Activated naive CD4-positive, alpha-beta T cell treated with anti-CD3 and anti-CD28 coated beads, Interleukin-2, amount 50 U/mL, for 16 hours (primary cell): ENCODE measurements around the gene CEP131.

ENCODE experiments used
- DNase-seq: peaks from one replicate; pipeline ENCODE4 v3.0.0-alpha.2; 2020

The CEP131 gene

DNA sequence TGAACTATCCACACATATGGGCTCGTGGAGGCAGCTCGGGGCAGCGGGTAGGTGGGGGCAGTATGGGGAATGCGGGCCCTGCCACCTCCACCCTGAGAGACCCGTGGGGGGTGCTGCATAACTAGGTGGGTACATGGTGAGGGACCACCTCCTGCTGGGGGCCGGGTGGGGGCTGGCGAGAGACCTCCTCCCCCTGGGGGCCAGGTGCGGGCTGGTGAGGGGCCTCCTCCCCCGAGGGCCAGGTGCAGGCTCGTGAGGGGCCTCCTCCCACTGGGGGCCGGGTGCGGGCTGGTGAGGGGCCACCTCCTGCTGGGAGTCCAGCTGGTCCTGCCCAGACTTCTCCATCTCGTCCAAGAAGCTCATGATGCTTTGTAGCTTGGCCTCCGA lies 25.4 kb downstream of the CEP131 start:
- no peak for DNase-seq

- no peak for DNase-seq
These were observed 26.0 kb downstream of the CEP131 start for GRCh38 chr17:81196505-81197408.

GRCh38 chr17:81195941-81196495 lies 26.7 kb downstream of the CEP131 start:
- DNase-seq, result no peak

DNA sequence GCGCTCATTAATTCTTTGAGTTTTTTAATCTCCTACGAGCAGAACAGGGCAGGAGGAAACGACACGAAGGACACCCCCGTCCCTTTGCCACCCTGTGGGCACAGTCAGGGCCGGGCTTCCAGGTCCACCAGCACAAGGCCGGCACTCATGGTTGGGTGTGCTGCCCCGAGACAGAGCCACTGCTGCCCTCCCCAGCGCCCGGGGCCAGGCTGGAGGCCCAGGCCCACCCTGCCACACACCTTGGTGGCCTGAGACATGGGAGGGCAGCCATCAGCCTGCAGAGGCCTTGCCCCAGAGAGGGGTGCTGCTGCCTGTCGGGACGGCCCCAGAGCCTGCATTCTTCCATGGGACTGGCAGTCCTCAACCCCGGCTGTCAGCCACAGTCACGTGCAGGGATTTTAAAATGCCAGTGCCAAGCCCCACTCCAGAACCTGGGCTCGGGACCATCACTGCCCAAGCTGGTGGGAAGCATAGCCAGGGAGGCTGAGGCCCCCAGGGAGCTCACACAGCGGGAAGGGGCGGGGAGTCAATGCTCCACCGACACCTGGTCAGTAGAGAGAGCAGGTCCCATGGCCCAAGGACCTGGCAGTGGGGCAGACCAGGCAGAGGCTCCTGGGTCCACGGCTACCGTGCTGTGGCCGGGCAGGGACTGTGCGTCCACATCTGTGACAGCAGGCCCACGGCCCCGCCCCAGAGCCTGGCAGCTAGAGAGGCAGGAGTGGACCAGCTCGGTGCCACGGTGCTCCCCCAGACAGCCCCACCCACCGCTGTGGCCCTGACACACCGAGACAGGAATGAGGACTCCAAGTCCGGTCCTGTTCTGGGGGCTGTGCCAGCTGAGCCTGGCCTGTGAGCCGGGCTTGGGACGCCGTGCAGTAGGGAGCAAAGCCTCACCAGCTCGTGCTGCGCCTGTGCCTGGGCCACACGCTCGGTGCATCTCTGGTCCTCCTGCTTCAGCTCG lies 27.5 kb downstream of the CEP131 start:
- no peak for DNase-seq

GRCh38 chr17:81194225-81194760 lies 28.5 kb downstream of the CEP131 start:
- no peak for DNase-seq

DNA sequence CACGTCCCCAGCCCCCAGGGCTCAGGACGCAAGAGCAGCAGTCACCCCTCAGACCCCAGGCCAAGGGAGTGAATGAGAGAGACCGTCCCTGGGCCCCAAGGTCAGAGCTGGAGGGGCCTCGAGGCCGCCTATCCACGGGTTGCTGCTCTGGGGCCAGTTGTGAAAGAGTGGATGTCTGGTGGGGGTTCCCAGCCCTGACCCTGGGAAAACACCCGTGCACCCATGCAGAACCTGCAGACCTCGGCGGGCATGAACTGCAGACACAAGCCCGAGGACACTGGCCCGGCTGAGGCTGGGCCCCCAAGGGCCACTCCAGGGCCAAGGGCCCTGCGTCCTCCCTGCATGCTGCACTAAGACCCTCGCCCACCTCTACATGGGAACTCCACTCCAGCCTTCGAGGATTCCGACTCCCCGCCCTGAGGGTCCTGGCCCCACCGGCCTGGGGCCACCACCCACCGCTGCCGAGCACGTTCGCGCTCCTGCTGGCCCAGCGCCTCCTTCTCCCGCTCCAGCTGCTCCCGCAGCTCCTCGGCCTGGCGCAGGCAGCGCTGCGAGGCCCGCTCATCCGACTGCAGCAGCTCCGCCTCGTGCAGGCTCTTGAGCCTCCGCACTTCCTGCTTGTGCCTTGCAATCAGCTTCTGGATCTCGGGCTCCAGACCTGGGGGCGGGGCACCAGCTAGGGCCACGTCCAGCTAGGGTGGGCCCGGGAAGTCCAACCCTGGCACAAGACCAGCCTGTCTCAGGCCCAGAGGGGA lies 29.1 kb downstream of the CEP131 start:
- DNase-seq, result no peak

- DNase-seq, result no peak
These were observed 29.7 kb downstream of the CEP131 start for GRCh38 chr17:81193051-81193410.

DNA sequence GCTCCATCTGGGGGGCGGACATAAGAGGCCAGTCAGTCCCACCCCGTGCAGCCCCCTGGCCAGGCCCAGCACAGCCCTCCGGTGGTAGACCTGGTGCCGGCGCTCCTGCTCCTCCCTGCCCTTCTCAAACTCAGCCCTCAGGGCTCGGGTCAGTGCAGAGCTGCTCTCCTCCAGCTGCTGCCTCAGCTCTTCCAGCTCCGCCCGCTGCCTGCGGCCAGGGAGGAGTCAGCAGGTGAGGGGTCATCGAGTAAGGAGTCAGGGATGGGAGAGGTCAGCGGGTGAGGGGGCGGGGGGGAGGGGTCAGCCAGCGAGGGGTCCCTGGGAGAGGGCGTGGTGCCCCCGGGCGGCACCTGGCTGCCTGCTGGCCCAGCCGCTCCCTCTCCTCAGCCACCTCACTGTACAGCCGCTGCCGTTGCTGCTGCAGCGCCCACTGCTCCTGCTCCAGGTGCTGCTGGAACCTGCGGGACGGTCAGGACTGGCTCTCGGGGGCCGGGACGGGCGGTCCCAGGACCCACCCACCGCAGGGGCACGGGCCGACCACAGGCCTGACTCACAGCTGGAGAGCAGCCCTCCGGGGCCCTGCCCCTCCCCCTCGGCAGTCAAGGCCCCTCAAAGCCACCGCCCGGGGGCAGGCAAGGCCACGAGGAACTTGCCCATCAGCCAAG lies 30.2 kb downstream of the CEP131 start:
- DNase-seq, result no peak

DNA sequence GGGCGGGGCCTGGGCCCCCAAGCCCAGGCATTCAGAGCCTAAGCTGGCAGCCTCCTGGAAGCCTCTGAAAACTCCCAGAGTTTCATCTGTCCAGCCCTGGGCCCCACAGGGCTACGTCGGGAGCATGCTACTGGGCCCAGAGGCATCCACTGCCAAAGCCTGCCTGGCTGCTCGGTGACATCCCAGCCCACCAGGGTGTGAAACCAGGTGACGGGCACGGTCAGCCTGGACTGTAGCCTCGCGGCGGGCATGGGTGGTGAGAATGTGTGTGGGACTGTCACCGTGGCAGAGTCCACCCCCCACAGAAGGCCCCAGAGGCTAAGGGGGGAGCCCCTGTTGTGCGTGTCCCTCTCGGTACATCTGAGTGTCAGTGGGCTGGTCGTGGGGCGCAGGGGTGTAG lies 31.1 kb downstream of the CEP131 start:
- DNase-seq, result no peak

DNA sequence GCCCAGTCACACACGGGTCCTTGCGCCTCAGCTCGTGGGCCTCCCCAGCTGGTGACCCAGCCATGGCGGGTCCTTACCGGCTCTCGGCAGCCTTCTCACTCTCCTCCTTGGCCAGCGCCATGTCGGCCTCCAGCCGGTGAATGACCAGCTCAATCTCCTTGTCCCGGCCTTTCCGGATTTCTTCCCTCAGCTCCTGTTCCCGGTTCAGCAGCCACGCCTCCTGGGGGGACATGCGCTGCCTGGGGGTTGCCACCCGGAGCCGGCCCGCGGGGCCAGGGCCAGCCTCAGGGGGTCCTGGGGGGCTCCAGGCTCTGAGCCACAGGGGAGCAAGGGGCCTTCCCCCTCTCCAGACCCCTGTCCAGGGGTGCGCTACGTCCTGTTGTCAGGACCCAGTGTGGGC lies 31.6 kb downstream of the CEP131 start:
- DNase-seq, result no peak

- DNase-seq, result no peak
These were observed 32.2 kb downstream of the CEP131 start for GRCh38 chr17:81190591-81190990.

DNA sequence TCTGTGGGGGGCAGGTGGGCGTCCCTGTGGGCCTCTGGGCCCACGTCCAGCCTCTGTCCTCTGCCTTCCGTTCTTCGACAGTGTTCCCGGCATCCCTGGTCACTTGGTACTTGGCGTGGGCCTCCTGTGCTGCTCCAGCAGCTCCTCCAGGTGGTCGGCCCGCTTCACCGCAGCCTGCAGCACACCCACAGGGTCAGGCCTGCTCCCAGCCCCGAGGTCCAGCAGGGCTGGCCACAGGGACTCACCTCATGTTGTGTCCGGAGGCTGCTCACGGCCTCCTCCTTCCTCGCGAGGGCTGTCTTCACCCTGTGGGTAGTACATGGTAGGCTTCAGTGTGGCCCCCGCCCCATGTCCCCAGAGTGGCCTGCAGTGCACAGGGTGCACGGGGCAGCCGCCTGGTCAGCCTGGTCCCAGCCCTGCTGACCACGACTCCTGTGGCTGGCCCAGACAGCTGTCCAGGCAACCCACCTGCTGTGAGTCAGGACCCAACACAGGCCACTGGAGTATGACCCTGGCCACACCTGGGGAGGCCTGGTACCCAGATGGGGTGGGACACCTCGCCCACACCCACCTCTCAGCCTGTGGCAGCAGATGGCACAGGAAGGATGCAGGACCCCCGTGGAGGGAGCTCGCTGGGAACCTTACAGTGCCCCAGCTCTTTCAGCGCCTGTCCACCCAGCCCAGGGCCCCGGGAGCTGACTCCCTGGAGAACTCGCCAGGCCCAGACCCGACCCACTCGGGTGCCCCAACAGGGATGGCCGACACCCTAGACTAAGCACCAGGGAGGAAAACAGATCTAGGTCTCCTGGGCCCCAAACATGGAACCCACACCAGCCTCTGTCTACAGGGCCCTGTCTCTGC lies 32.9 kb downstream of the CEP131 start:
- DNase-seq, result no peak

- DNase-seq, result no peak
These were observed 33.7 kb downstream of the CEP131 start for GRCh38 chr17:81189016-81189415.

GRCh38 chr17:81188491-81188840 lies 34.3 kb downstream of the CEP131 start:
- DNase-seq, result no peak

DNA sequence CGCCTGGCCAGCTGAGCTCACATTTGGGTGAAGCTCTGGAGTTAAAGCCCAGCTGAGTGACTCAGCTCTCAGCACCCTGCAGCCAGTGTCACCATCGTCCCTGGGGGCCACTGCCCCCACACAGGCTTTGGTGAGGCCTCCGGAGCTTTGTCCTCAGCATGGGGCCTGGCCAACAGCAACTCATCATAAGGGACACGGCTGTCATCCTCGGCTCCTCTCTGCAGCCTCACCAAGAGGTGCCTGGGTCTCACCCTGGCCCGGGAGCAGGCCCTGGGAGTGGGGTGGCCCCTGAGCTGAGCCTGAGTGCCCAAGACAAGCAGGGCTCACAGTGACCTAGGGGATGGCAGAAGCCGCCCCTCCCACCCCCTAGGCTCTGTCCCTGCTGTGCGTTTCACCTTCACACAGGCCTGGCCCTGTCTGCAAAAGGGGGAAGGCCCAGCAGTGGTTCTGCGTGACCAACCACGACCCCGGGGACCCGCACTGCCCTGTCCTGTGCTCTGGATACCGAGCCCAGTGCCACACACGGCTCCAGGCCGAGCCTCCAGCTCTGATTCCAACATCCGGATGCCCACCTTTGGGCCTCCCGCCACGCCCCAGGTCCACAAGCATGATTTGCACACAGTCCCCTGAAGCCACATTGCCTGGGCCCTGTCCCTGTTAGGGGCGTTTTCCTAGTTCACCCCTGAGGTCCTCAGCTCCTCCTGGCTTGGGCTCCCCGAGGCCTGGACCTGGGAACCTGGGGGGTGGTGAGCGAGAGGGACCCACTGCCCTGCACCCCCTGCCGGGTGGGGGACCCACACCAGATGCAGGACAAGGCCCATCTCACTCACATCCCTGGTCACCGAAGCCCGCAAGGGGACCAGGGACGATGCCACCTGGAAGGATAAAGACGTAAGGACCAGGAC lies 34.9 kb downstream of the CEP131 start:
- DNase-seq, result no peak

GRCh38 chr17:81187120-81187519 lies 35.6 kb downstream of the CEP131 start:
- DNase-seq, result no peak

GRCh38 chr17:81186203-81186602 lies 36.6 kb downstream of the CEP131 start:
- no peak for DNase-seq

DNA sequence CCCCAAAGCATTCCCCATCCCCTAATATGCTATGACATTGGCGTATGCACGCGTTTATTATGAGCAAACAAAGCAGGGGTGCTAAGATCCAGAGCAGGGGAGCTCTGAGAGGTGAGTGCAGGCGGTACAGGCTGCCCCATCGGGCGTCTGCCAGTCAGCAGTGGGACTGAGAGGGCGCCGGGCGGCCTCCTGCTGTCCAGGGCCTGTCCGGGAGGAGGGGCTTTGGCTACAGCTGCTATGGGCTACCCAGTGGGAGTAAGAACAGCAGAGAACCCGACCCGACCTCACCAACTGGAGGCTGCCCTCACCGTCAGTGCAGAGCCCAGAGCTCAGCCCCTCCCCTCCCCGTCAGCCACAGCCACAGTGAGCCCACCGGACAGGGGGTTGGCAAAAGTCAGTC lies 38.2 kb downstream of the CEP131 start:
- DNase-seq, result no peak

- no peak for DNase-seq
These were observed 39.0 kb downstream of the CEP131 start for GRCh38 chr17:81183807-81184206.

GRCh38 chr17:81183316-81183715 lies 39.4 kb downstream of the CEP131 start:
- DNase-seq, result no peak
